Stimulated activated CD4-positive, alpha-beta T cell treated with anti-CD3 and anti-CD28 coated beads, TNF-alpha, amount 100 ng/mL, for 48 hours (primary cell): ENCODE results near the gene MITF.
"Not testable (repeated sequence)": the region's sequence is repeated elsewhere in the genome, so short reads cannot be mapped to it uniquely, and the experiment has no call there.

Source experiments
- DNase-seq, 3 donors: peaks; one replicate each; pipeline ENCODE4 v3.0.0-alpha.2; 2020; ENCODE audit warnings: low read depth in 3 of 3

MITF gene

DNA sequence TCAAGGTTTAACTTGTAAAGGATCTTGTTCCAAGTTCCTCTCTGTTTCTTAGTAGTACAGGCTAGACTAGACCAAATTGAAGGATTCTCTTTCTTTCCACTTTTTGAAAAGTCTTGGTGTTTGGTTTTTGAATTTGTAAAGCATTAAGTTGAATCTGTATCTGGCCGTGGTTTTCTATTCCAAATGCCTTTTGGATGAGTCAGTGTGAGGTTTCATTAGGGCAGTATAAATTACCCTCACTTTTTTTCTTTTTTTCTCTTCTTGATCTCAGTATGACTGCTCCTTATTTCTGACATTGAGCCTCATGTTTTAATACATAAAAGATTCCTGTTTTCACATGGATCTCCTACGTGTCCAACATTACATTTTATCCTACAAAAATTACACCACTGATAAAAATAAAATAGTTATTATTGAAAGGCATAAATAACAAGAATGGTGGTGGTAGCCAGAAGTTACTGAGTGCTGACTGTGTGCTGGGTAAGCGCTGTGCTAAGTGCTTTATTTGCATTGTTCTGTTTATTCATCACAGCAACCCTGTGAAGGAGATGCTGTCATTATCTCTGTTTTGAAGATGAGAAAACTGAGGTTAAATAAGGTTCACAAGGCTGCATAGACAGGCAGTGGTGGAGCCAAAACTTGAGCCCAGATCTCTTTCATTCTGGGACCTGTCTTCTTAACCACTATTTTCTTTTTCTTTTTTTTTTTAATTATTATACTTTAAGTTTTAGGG is 48.3 kb downstream of the MITF start:
- DNase-seq: no peak

DNA sequence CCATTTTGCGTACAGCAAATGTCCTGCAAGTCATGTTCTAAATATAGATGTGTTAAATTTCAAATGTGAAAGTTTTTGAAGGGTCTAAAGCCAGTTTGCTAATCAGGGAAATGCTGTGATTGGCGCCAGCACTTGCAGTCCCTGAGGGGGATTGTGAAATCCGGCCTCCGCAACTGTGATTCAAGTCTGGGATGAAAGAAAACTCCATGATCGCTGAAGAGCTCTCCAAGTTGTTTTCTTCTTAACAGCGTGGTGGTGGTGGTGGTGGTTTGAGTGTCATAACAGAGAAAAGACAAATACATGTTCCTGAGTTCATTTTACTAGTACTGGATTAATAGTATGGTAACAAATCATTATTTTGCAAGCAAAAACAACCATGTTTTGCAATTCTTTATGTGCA is 51.8 kb downstream of the MITF start:
- DNase-seq: no peak

DNA sequence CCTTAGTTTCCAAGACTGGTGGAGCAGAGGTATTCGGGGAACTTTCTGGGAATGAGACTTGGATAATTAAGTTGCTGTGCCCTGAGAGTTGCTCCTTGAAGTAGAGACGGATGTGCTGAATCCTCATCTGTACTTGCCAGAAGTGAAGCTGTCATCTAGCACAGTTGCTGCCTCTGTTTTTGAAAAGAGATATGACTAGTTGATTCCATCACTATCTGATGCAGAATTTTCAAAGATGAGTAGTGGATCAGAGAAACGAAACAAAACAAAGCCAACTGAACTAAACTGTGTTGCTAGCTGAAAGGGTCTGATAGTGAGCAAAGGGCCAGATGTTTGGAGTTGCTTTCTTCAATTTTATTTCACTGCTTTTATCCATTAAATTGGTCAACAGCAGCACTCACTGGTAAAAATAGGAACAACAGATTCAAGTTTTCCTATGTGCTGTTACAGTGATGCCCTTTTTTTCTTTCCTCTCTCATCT is 52.7 kb downstream of the MITF start:
- DNase-seq: no peak

DNA sequence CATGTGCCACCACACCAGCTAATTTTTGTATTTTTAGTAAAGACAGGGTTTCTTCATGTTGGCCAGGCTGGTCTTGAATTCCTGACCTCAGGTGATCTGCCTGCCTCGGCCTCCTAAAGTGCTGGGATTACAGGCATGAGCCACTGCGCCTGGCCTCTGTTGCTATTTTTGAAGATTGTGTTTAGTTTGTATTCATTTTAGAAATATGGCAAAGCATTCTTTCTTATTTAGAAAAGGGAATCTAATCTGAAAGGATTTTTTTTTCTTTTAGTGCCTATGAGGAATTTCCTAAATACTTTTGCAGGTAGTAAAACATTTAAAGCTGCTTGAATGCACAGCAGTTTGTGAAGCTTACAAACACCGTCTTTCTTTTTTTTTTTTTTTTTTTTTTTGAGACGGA is 56.9 kb downstream of the MITF start:
- DNase-seq: not testable (repeated sequence)

DNA sequence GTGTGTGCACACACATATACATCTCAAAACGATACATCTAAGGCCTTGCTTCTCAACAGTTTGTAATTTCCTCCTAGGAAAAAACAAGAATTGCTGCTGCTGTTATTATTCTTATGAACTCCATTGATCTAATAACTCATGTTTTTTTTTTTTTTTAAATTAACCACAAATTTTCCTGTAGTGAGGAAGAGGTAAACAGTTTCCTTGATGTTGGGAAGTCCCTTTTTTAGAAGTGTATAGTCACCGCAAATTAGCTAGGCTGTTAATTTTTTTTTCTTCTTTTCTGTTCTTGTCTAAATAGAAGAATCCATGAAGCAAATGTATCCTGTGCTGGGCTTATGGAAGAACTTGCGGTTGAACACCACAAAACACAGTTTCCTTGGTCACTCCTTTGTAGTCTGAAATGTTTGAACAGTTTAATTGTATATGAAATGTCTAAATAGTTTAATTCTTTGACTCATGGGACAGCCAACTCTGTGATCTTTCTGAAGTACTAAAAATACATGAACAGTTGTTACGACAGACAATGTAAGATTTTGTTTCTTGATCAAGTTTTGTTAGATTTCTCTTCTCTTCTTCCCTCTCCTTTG is 64.5 kb downstream of the MITF start:
- no peak for DNase-seq

DNA sequence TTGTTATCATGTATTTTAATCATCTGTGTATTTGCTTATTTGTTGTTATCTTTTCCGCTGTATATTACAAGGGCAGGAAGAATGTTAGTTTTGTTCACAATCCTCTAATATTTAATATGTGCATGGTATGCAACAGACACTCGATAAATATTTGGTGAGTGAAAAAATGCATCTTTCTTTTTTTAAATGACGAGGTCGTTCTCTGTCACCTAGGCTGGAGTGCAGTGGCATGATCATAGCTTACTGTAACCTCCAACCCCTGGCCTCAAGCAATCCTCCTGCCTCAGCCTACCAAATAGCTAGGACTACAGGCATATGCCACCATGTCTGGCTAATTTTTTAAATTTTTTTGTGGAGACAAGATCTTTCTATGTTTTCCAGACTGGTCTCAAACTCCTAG is 66.2 kb downstream of the MITF start:
- DNase-seq: no peak

DNA sequence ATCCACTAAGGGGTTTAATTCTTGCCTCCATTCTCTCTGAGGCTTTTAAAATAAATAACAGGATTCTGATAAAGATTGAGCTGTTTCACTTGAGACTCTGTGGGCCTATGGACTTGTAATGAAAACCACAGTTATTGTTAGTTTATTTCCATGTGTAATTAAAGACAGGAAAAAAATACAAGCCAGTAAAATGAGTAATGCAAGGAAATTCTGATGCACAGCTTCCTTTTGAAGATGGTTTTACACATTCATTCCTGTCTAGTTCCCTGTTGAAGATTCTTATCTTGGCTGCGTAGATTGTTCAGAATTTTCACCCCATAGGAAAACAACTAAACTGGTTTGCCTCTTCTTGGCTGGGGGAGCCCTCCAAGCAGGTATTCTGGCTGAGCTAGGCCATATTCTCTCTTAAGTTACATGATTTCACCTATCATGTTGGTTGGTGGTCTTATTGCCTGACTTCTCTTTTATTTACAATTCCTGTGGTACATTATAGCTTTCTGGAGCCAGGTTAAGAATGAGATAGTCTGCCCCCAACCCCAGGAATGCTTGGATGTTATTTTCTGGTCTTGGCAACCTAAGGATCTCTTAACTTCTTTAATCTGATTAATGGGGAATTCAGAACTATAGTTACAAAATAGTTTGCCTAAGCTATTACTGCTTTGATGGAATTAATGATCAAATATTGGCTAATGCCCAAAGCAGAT is 67.6 kb downstream of the MITF start:
- DNase-seq: no peak

DNA sequence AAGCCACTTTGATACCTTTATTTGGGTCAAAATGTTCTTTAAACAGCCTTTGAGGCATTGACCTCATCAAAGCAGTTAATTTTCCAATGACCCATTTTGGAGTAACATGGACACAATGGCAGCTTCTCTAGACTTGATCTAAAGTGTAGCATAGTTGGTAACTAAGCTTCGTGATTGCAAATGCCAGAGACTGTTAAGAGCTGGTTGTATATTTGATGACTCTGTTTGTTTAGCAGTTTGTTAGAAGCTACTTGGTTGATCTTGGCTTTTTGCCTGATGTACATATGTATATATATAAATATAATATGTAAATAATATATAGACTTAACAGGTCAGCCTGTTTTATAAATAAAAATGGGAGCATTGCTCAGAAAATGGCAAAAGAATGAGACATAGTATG is 68.4 kb downstream of the MITF start:
- no peak for DNase-seq

DNA sequence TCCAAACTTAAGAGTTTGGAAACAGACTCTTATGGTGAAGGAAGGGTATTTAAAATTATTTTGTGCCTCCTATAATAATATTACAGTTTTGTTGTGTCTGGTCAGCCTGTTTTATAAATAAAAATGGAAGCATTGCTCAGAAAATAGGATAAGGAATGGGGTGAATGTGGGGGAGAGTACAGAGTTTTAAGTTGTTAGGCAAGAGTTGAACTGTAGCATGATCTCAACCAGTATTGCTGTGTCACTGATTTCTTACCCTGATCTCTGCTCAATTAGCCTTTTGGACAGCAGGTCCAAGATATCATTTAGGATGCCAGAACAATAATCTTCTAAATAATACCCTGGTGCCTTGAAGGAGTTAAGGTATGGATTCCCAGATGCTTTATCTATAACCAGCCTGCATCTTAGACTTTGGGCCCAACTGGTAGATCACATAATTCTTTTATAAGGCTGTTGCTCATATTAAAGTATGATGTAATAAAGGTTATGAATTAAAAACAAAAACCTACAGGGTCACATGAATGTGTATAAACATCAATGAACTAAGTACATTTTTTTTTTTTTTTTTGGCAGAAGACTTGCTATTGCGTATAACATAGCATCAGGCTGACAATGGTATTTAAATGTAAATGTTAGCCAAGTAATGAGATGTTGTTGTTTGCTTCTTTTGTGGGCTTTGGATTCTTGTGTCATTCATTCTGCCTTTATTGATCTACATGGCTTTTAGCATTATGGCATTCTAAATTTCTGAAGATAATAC is 70.0 kb downstream of the MITF start:
- no peak for DNase-seq

DNA sequence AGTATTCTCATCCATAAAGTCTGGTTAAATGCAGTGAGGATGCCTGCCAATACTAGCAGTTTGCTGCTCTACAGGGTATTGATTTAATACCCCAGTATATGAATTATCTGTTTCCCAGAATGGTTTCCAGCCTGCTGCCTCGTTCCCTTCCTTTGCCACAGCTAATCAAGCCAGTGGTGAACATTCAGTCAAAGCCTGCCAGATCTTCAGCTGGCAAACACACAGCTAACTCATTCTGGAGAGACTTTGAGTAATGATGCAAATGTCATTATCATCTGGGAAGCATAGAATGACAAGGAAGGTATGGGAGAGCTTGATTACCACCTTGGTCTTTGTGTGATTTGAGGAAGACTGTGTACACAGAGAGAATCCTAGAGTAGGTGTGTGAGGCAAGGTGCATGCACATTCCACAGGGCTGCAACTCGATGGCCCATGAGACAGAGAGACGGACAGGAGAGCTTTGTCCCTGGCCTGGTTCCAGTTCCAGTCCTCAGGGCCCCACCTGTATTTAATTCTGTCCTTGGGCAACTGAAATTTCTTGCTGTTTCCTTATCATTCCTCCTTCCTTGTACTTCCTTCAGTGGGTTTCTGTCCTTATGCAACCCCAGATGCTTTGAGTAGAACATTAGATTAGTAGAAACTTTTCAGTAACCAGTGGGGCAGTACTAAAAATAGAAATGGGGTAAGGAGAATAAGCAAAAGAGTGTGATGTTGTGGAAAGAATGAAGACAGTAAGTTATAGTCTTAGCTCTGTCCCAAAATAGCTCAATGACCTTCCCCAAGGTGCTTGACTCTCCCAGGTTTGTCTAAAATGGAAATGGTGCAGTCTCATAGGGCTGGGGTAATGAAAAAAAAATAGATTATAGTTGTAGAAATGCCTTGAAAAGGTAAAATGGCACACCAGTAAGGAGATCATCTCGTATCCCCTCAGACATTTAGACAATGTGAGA is 72.5 kb downstream of the MITF start:
- DNase-seq: no peak

DNA sequence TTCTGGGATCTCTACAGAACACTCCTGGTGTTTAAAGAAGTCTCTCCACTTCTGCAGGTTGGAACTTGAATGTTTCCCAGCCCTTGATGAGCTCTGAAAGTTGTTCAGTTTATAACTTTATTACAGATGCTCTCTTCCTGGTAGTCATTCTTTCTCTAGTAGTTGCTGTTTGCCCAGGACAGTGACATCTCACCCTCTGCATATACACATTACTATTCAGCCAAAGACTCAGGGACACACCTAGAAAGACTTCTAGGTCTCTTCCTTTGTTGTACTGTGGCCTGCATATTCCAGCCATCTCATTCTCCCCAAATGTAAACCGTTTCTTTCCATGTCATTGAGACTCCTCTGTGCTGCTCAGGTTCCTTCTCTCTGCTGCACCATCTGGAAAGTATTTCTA is 76.7 kb downstream of the MITF start:
- no peak for DNase-seq

DNA sequence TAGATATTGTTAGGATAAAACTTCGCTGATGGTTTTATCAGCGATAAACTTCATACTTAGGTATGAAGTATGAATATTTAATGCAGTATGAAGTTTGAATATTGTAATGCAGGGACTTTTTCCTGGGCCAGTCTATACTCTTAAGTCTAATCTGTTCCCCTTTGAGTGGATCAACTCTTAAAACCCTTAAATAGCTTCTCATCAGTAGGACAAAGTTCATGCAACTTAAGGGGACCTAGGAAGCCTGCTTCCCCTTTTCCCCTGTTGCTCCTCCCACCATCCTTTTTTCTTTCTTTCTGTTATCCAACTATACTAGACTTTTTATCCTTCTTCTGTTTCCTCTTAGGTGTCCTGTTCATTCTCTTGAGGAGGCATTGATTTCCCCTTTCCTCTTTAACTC is 78.7 kb downstream of the MITF start:
- DNase-seq: no peak

DNA sequence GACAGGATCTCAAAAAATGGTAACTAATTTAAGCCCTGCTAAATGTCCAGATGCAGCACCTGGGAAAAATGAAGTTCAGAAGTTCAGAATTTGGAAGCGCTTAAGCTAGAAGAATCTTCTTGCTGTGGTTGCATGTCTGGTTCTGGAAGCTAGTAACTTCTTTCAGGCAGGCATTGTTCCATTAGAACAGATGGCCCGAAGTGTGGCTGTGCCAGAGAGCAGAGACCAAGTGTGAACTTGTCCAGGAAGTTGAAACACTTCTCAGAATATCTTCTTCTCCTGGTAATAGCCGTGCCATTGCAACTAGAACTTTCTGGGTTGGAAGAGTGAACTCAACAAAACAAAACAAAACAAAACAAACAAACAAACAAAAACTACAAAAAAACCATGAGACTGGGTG is 80.0 kb downstream of the MITF start:
- no peak for DNase-seq

DNA sequence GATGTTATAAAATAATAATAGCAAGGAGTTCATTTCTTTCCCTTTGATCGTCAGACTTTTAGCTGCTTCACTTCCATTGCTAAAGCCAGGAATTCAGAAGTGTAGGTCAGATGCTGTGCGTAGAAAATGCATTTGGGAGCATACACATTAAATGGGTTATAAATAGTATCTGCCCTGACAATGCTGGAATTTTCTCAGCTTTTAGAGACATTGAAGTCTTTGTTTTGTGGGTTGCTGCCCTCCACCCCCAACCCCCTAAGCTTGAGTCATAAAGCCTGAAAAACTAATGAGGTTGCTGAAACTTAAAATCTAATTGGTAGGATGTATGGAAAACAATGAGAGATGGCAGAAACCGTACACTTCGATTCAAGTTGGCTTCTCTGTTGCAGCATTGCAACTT is 81.9 kb downstream of the MITF start:
- DNase-seq: no peak

DNA sequence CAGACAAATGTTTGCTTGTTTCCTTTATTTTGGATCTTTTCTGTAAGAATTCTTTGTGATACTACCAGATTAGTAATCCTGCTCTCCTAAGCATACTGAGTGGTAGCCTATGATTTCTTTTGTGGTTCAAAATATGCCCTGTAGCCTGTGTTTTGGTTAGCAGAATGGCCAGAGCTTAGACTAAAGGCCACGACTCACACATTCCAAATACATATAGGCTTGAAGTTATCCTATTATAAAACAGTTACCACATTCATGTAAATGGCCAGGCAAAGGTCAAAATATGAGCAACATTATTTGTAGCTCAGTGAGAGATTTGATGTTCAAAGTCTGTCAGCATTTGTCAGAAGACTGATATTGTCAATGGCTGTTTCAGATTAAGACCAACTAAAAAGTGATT is 84.5 kb downstream of the MITF start:
- DNase-seq: no peak

DNA sequence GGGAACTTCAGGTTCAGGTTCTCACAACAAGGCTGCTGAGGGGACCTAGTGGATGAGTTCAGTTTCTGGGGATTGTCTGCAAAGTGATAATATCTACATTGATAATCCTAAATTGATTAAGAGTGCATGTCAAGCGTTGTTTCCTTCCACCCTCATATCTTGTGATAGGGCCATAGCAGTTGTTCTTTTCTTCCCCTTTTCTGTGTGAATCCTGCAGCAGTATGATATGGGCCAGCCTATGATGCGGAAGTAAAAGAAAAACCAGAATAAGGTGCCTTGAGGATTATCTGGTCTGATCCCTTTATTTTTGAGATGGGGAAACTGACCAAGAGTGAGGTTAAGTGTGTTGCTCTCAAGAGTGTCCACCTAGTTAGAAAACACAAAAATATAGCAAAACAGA is 86.2 kb downstream of the MITF start:
- DNase-seq: no peak

DNA sequence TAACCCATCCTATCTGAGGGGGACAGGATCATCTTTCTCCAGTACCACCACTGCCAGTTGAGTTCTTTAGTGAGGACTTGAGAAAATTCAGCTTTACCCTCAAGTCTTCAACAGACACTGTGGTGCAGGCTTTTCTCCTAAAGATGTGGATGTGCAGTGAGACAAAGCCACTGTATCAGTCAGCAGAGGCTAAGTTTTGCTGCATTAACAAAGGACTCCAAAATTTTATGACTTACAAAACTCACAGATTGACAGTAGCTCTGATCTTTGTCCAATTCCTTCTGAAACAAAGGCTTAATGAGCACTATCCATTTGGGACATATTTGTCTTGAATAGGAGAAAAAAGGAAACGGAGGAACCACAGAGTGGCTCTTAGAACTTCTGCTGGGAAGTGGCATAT is 87.9 kb downstream of the MITF start:
- DNase-seq: no peak

DNA sequence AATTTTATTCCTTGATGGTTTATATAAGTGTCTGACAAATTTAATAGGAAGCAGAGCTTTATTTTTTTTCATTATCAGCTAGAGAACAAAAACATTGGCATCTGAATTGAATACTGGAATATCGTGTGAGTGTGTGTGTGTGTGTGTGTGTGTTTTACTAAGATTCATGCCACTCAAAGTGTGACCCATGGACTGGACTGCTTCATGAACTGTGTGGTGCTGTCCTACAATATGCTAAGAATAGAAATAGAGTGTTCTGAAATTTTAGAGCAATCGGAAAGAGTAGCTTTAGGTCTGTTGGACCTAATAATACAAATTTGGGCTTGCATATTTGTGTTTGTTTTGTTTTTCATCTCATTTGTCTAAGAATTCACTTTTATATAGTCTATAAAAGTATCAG is 89.6 kb downstream of the MITF start:
- DNase-seq: no peak

DNA sequence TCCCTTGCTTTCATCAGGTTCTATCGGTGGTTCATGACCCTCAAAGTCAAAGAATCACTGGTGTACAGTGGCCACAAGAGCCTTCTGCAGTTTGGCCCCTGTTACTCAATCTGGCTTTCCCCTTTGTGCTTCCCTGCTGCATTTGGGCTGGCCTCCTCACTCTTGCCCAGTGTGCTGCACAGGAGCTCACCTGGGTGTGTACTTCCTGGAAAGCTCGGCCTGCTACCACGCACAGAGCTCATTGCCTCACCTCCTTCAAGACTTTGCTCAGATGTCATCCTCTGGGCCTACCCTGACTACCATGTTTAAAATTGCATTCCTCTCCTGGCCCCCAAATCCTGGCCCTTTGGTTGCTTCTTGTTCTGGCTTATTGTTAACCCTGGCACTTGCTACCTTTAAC is 90.9 kb downstream of the MITF start:
- no peak for DNase-seq

DNA sequence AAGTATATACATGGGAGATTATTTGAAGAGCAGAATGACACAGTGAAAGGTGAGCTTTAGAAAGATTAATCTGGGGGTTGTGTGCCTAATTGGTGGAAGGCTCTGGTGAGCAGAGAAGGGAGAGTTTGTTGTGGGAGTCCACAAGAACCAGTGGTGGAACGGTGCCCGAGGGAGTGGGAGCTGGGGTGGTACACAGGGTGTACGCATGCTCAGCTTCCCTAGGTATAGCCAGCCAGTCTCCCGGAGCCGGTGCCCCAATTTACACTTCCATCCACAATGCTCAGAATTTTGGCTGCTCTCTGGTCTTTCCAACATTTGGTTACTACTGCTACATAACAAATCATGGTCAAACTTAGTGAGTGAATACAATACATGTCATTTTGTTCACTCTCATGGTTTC is 92.5 kb downstream of the MITF start:
- DNase-seq: no peak

DNA sequence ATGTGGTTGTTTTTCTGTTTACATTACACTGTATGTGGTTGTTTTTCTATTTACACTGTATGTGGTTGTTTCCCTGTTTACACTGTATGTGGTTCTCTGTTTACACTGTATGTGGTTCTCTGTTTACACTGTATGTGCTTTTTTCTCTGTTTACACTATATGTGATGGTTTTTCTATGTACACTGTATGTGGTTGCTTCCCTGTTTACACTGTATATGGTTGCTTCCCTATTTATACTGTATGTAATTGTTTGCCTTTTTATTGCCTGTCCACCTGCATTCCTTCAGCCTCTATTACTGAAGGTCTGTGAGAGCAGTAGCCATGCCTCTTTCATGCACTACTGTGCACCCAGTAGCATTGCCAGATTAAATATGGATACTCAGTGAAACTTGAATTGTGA is 94.3 kb downstream of the MITF start:
- no peak for DNase-seq
